OCI-LY1 (cell line): Measurements from ENCODE around the gene SMARCC1.

Experiments
- H2AFZ ChIP-seq: fragments of 200-600 bp; sonication (generic), shearing (Covaris generic); 2 replicates; pipeline ENCODE4 v1.6.0; 2014; ENCODE audit warnings: antibody characterized with exemption, mild to moderate bottlenecking, low read length
- H3F3A ChIP-seq: fragments of 200-600 bp; sonication (generic), shearing (Covaris generic); 2 replicates; pipeline ENCODE4 v1.6.0; 2014; ENCODE audit warnings: mild to moderate bottlenecking, antibody characterized with exemption, low read length, moderate library complexity; ENCODE audit not compliant: insufficient read depth
- H3K27ac ChIP-seq: fragments of 200-600 bp; sonication (generic); 2 replicates; pipeline ENCODE4 v1.5.1; 2014; ENCODE audit warnings: low read length, mixed run types, mild to moderate bottlenecking, low read depth; ENCODE audit not compliant: poor library complexity, severe bottlenecking
- H3K27me3 ChIP-seq: fragments of 200-600 bp; sonication (generic); 2 replicates; pipeline ENCODE4 v1.6.0; 2014; ENCODE audit warnings: antibody characterized with exemption, mild to moderate bottlenecking, low read length, moderate library complexity; ENCODE audit not compliant: insufficient read depth
- H3K36me3 ChIP-seq: fragments of 200-600 bp; sonication (generic); 2 replicates; pipeline ENCODE4 v1.6.1; 2014; ENCODE audit warnings: mild to moderate bottlenecking, antibody characterized with exemption, low read length, moderate library complexity, mixed read lengths; ENCODE audit not compliant: insufficient read depth
- H3K4me1 ChIP-seq: fragments of 200-600 bp; sonication (generic); 2 replicates; pipeline ENCODE4 v1.5.1; 2014; ENCODE audit warnings: mild to moderate bottlenecking, low read length, moderate library complexity; ENCODE audit not compliant: insufficient read depth, severe bottlenecking
- H3K4me2 ChIP-seq: fragments of 200-600 bp; sonication (generic), shearing (Covaris generic); 2 replicates; pipeline ENCODE4 v1.6.1; 2014; ENCODE audit warnings: low read length
- H3K4me3 ChIP-seq: fragments of 200-600 bp; sonication (generic); 2 replicates; pipeline ENCODE4 v1.5.1; 2014; ENCODE audit warnings: low read length, low read depth, mild to moderate bottlenecking, mixed read lengths; ENCODE audit not compliant: poor library complexity, severe bottlenecking
- H3K79me2 ChIP-seq: fragments of 200-600 bp; shearing (Covaris generic); 2 replicates; pipeline ENCODE4 v1.6.1; 2016; ENCODE audit warnings: mixed run types, low read length, mixed read lengths; ENCODE audit not compliant: insufficient read depth
- H3K9ac ChIP-seq: fragments of 200-600 bp; sonication (generic), shearing (Covaris generic); 2 replicates; pipeline ENCODE4 v1.6.1; 2014; ENCODE audit warnings: mild to moderate bottlenecking, low read length, mixed read lengths
- H3K9me2 ChIP-seq: fragments of 200-600 bp; sonication (generic), shearing (Covaris generic); 2 replicates; pipeline ENCODE4 v1.6.1; 2014; ENCODE audit warnings: low read depth, mild to moderate bottlenecking, low read length, mixed read lengths
- H3K9me3 ChIP-seq: fragments of 200-600 bp; shearing (Covaris generic); 2 replicates; pipeline ENCODE4 v1.6.1; 2014; ENCODE audit warnings: low read length, mixed read lengths
- H4K20me1 ChIP-seq: fragments of 200-600 bp; sonication (generic), shearing (Covaris generic); 2 replicates; pipeline ENCODE4 v1.6.0; 2016; ENCODE audit warnings: mild to moderate bottlenecking, low read length; ENCODE audit not compliant: insufficient read depth
- CTCF ChIP-seq: fragments of 200-600 bp; sonication (generic), shearing (Covaris generic); IDR thresholded peaks from 2 replicates; pipeline ENCODE4 v1.5.1; 2017; ENCODE audit warnings: mild to moderate bottlenecking, antibody characterized with exemption, low read length, moderate library complexity, mixed read lengths
- EZH2 ChIP-seq: fragments of 200-600 bp; sonication (generic), shearing (Covaris generic); IDR thresholded peaks from 2 replicates; pipeline ENCODE4 v1.8.0; 2017; ENCODE audit warnings: borderline replicate concordance, mixed run types, mild to moderate bottlenecking, antibody characterized with exemption, low read length, moderate library complexity, mixed read lengths

The SMARCC1 gene

GRCh38 chr3:47772047-47772446 is 9.6 kb downstream of the SMARCC1 start:
- Histone ChIP-seq H3K4me2 (no peak overlapping the region), H3K79me2 (peaks cover 72% of the 10 kb centered on the region)

GRCh38 chr3:47766186-47766585 is 15.5 kb downstream of the SMARCC1 start:
- Histone ChIP-seq H3K36me3 (peaks cover 60% of the 10 kb centered on the region), H4K20me1 (0 out of 2 replicates have a peak, but pooled peaks cover 2% of the 10 kb centered on the region)

More at GRCh38 chr3:47772047-47772446, 9.6 kb downstream of the SMARCC1 start:
- no peaks in the 10 kb centered on the region for H3F3A ChIP-seq
- H3K9me3 ChIP-seq = no peaks in the 10 kb centered on the region
- H3K4me3 ChIP-seq = no peak overlapping the region
- no peak overlapping the region for H3K27ac ChIP-seq
- H2AFZ ChIP-seq = no peak overlapping the region
- H3K9ac ChIP-seq = no peak overlapping the region
- no peaks in the 10 kb centered on the region for H3K9me2 ChIP-seq
- no peaks in the 10 kb centered on the region for H4K20me1 ChIP-seq
- no peaks in the 10 kb centered on the region for H3K4me1 ChIP-seq
- no peaks in the 10 kb centered on the region for H3K27me3 ChIP-seq
- TF ChIP-seq EZH2 = no peak
- no peak for TF ChIP-seq CTCF
- peaks cover 50% of the 10 kb centered on the region for H3K36me3 ChIP-seq

GRCh38 chr3:47762233-47762632 is 19.5 kb downstream of the SMARCC1 start:
- H3K9me3 ChIP-seq = no peaks in the 10 kb centered on the region
- no peak overlapping the region for H2AFZ ChIP-seq
- H3K9me2 ChIP-seq = no peaks in the 10 kb centered on the region
- TF ChIP-seq EZH2 (no peak), CTCF (no peak)
- H3K4me2 ChIP-seq = no peak overlapping the region
- peaks cover 61% of the 10 kb centered on the region for H3K79me2 ChIP-seq
- H3K4me1 ChIP-seq = no peaks in the 10 kb centered on the region
- H3F3A ChIP-seq = no peaks in the 10 kb centered on the region
- H3K27ac ChIP-seq = no peak overlapping the region
- H3K36me3 ChIP-seq = peaks cover 74% of the 10 kb centered on the region
- no peaks in the 10 kb centered on the region for H3K27me3 ChIP-seq
- H3K9ac ChIP-seq = no peak overlapping the region
- 0 out of 2 replicates have a peak, but pooled peaks cover 2% of the 10 kb centered on the region for H4K20me1 ChIP-seq
- H3K4me3 ChIP-seq = no peak overlapping the region

More at GRCh38 chr3:47766186-47766585, 15.5 kb downstream of the SMARCC1 start:
- Histone ChIP-seq H3K4me1 (no peaks in the 10 kb centered on the region), H3K27ac (no peak overlapping the region), H3K4me2 (no peak overlapping the region), H3K9ac (no peak overlapping the region), H3K9me2 (no peaks in the 10 kb centered on the region), H3K79me2 (peaks cover 63% of the 10 kb centered on the region), H3K9me3 (no peaks in the 10 kb centered on the region), H2AFZ (no peak overlapping the region), H3K27me3 (no peaks in the 10 kb centered on the region), H3F3A (no peaks in the 10 kb centered on the region), H3K4me3 (no peak overlapping the region)
- TF ChIP-seq CTCF (no peak), EZH2 (no peak)
